ENCODE data around the gene USP32.
"Not testable (repeated sequence)": the region's sequence is repeated elsewhere in the genome, so short reads cannot be mapped to it uniquely, and the experiment has no call there.

USP32 gene

GRCh38 chr17:60188759-60189158, 203.2 kb downstream of the USP32 start:
- DNase-seq (ENCODE audit: low read depth in 2 of 2): no peak
- H3K4me3 ChIP-seq (replicated peaks in 1 of 2; ENCODE audit: low read depth in 2 of 2, low read length in 2 of 2): no peak overlapping the region
- TF ChIP-seq CTCF (IDR thresholded peaks at IDR 0.05; ENCODE audit: low read depth, low read length): no peak

GRCh38 chr17:60186846-60187745, 204.8 kb downstream of the USP32 start:
- H3K4me3 ChIP-seq (replicated peaks in 1 of 2; ENCODE audit: low read depth in 2 of 2, low read length in 2 of 2): not testable (repeated sequence)
- peak; percentile 68 to 72 for DNase-seq (ENCODE audit: low read depth in 2 of 2)

GRCh38 chr17:60186372-60186771, 205.6 kb downstream of the USP32 start:
- H3K4me3 ChIP-seq (replicated peaks in 1 of 2; ENCODE audit: low read depth in 2 of 2, low read length in 2 of 2); DNase-seq (ENCODE audit: low read depth in 2 of 2): not testable (repeated sequence)

- H3K4me3 ChIP-seq (replicated peaks in 1 of 2; ENCODE audit: low read depth in 2 of 2, low read length in 2 of 2); DNase-seq (ENCODE audit: low read depth in 2 of 2): not testable (repeated sequence)
Measured at GRCh38 chr17:60180380-60180779, 211.6 kb downstream of the USP32 start.

GRCh38 chr17:60178180-60178579, 213.8 kb downstream of the USP32 start:
- DNase-seq (ENCODE audit: low read depth in 2 of 2): not testable (repeated sequence)

GRCh38 chr17:60176763-60177162, 215.2 kb downstream of the USP32 start:
- DNase-seq (ENCODE audit: low read depth in 2 of 2): not testable (repeated sequence)

More at GRCh38 chr17:60178180-60178579, 213.8 kb downstream of the USP32 start:
- not testable (repeated sequence) for H3K4me3 ChIP-seq (replicated peaks in 1 of 2; ENCODE audit: low read depth in 2 of 2, low read length in 2 of 2)

GRCh38 chr17:60174767-60175166, 217.2 kb downstream of the USP32 start:
- not testable (repeated sequence) for H3K4me3 ChIP-seq (replicated peaks in 1 of 2; ENCODE audit: low read depth in 2 of 2, low read length in 2 of 2); DNase-seq (ENCODE audit: low read depth in 2 of 2)
- TF ChIP-seq CTCF (IDR thresholded peaks at IDR 0.05; ENCODE audit: low read depth, low read length): peak; percentile 28

More at GRCh38 chr17:60176763-60177162, 215.2 kb downstream of the USP32 start:
- not testable (repeated sequence) for H3K4me3 ChIP-seq (replicated peaks in 1 of 2; ENCODE audit: low read depth in 2 of 2, low read length in 2 of 2)

- no peak overlapping the region for H3K4me3 ChIP-seq (replicated peaks in 1 of 2; ENCODE audit: low read depth in 2 of 2, low read length in 2 of 2)
- TF ChIP-seq CTCF (IDR thresholded peaks at IDR 0.05; ENCODE audit: low read depth, low read length): no peak
Measured at GRCh38 chr17:60174035-60174434, 217.9 kb downstream of the USP32 start.

GRCh38 chr17:60173304-60173819, 218.6 kb downstream of the USP32 start:
- no peak overlapping the region for H3K4me3 ChIP-seq (replicated peaks in 1 of 2; ENCODE audit: low read depth in 2 of 2, low read length in 2 of 2)
- peak in 1 of 2 donors; percentile 53 for DNase-seq (ENCODE audit: low read depth in 2 of 2)
- TF ChIP-seq CTCF (IDR thresholded peaks at IDR 0.05; ENCODE audit: low read depth, low read length): no peak

More at GRCh38 chr17:60174035-60174434, 217.9 kb downstream of the USP32 start:
- no peak for DNase-seq (ENCODE audit: low read depth in 2 of 2)
